GM18511 (cell line): ENCODE data around the gene AFAP1.

ENCODE experiments used
- ATAC-seq: cut with Tn5 transposase; IDR thresholded peaks from one replicate; pipeline ENCODE4 v1.9.1; 2021; ENCODE audit warnings: mild to moderate bottlenecking, moderate library complexity; ENCODE audit not compliant: unreplicated experiment

The AFAP1 gene

GRCh38 chr4:7826176-7826908, 113.3 kb downstream of the AFAP1 start:
- no peak for ATAC-seq

- ATAC-seq: no peak
Observed at GRCh38 chr4:7824218-7824617, 115.4 kb downstream of the AFAP1 start.

- no peak for ATAC-seq
Observed at GRCh38 chr4:7823416-7823824, 116.2 kb downstream of the AFAP1 start.

GRCh38 chr4:7822877-7823276, 116.8 kb downstream of the AFAP1 start:
- no peak for ATAC-seq

GRCh38 chr4:7822137-7822505, 117.5 kb downstream of the AFAP1 start:
- ATAC-seq: no peak

GRCh38 chr4:7821245-7822136, 118.2 kb downstream of the AFAP1 start:
- no peak for ATAC-seq

GRCh38 chr4:7820031-7820818, 119.4 kb downstream of the AFAP1 start:
- ATAC-seq: no peak

GRCh38 chr4:7819446-7819845, 120.2 kb downstream of the AFAP1 start:
- ATAC-seq: no peak

GRCh38 chr4:7818399-7818911, 121.2 kb downstream of the AFAP1 start:
- no peak for ATAC-seq

- no peak for ATAC-seq
Observed at GRCh38 chr4:7817877-7818398, 121.7 kb downstream of the AFAP1 start.

- ATAC-seq: no peak
Observed at GRCh38 chr4:7816771-7817170, 122.9 kb downstream of the AFAP1 start.

- ATAC-seq: no peak
Observed at GRCh38 chr4:7815981-7816380, 123.7 kb downstream of the AFAP1 start.

- ATAC-seq: no peak
Observed at GRCh38 chr4:7815562-7815961, 124.1 kb downstream of the AFAP1 start.

- no peak for ATAC-seq
Observed at GRCh38 chr4:7814451-7814850, 125.2 kb downstream of the AFAP1 start.

GRCh38 chr4:7813674-7814073, 126.0 kb downstream of the AFAP1 start:
- ATAC-seq: no peak

- no peak for ATAC-seq
Observed at GRCh38 chr4:7812921-7813320, 126.7 kb downstream of the AFAP1 start.

GRCh38 chr4:7812231-7812857, 127.3 kb downstream of the AFAP1 start:
- no peak for ATAC-seq

- ATAC-seq: no peak
Observed at GRCh38 chr4:7811536-7812191, 128.0 kb downstream of the AFAP1 start.

GRCh38 chr4:7810783-7811535, 128.7 kb downstream of the AFAP1 start:
- no peak for ATAC-seq
